Breast epithelium (tissue), 3 donors: ENCODE data around the gene MYH9.

ENCODE experiments used
- POLR2A ChIP-seq: fragments of 450-650 bp; IDR thresholded peaks from one replicate; pipeline ENCODE4 v1.6.1; 2016; ENCODE audit warnings: antibody characterized with exemption, mild to moderate bottlenecking, moderate library complexity
- POLR2AphosphoS5 ChIP-seq, 3 donors: sonication (generic); formaldehyde crosslinking; IDR thresholded peaks; one replicate each; pipeline ENCODE4 v1.6.1; 2017; ENCODE audit warnings: antibody characterized with exemption in 3 of 3
- TF ChIP-seq, protein P1 (sequence below), 3 donors: fragments of 450-650 bp; IDR thresholded peaks; one replicate each; pipeline ENCODE4 v1.5.1; 2016 to 2017; ENCODE audit warnings: antibody characterized with exemption in 3 of 3, mild to moderate bottlenecking in 3 of 3, moderate library complexity in 3 of 3

- TF ChIP-seq, protein P1, sequence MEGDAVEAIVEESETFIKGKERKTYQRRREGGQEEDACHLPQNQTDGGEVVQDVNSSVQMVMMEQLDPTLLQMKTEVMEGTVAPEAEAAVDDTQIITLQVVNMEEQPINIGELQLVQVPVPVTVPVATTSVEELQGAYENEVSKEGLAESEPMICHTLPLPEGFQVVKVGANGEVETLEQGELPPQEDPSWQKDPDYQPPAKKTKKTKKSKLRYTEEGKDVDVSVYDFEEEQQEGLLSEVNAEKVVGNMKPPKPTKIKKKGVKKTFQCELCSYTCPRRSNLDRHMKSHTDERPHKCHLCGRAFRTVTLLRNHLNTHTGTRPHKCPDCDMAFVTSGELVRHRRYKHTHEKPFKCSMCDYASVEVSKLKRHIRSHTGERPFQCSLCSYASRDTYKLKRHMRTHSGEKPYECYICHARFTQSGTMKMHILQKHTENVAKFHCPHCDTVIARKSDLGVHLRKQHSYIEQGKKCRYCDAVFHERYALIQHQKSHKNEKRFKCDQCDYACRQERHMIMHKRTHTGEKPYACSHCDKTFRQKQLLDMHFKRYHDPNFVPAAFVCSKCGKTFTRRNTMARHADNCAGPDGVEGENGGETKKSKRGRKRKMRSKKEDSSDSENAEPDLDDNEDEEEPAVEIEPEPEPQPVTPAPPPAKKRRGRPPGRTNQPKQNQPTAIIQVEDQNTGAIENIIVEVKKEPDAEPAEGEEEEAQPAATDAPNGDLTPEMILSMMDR (IDR thresholded peaks at IDR 0.05), result no peak
- TF ChIP-seq POLR2AphosphoS5 (IDR thresholded peaks at IDR 0.05), result no peak
- no peak for TF ChIP-seq POLR2A
Measured at GRCh38 chr22:36234213-36234612, 153.6 kb downstream of the MYH9 start.
